GM12878 (cell line): Measurements from ENCODE around the gene DEXI. TPM values are rescaled to one million over a fixed set of nuclear protein-coding genes. Genes with fewer than 3 reads are reported as not detected.
A peak's percentile ranks its signal among the peaks of the same experiment; 100 is the strongest.

Experiments
- BCLAF1 ChIP-seq: fragments of 450-650 bp; IDR thresholded peaks from 2 replicates; pipeline ENCODE4 v1.6.1; 2017; ENCODE audit warnings: antibody characterized with exemption, mild to moderate bottlenecking, moderate library complexity
- CHD4 ChIP-seq: fragments of 200-600 bp; sonication (generic); IDR thresholded peaks from 2 replicates; pipeline ENCODE4 v1.6.1; 2016; ENCODE audit warnings: mild to moderate bottlenecking
- FOS ChIP-seq: IDR thresholded peaks from 3 replicates; pipeline ENCODE4 v1.6.1; 2011; ENCODE audit warnings: borderline replicate concordance; ENCODE audit not compliant: insufficient read length; ENCODE audit errors: extremely low read depth
- IKZF1 ChIP-seq: fragments of 450-650 bp; conservative IDR thresholded peaks from 2 replicates; pipeline ENCODE4 v1.6.1; 2017; ENCODE audit warnings: antibody characterized with exemption, mild to moderate bottlenecking
- MAX ChIP-seq: IDR thresholded peaks from 2 replicates; pipeline ENCODE4 v1.6.1; 2012; ENCODE audit warnings: low read depth, low read length, improper control_type of control experiment
- MLLT1 ChIP-seq: fragments of 450-650 bp; IDR thresholded peaks from 2 replicates; pipeline ENCODE4 v1.6.1; 2016; ENCODE audit warnings: mild to moderate bottlenecking
- NR2F1 ChIP-seq: fragments of 450-650 bp; conservative IDR thresholded peaks from 2 replicates; pipeline ENCODE4 v1.6.1; 2017; ENCODE audit warnings: mild to moderate bottlenecking
- RFX5 ChIP-seq: IDR thresholded peaks from 2 replicates; pipeline ENCODE4 v1.6.1; 2011; ENCODE audit warnings: low read depth, low read length, improper control_type of control experiment
- SIX5 ChIP-seq: IDR thresholded peaks from 2 replicates; pipeline ENCODE4 v1.6.1; 2011; ENCODE audit warnings: mild to moderate bottlenecking, low read depth, low read length, moderate library complexity; ENCODE audit not compliant: severe bottlenecking
- ZBTB40 ChIP-seq: fragments of 450-650 bp; IDR thresholded peaks from 2 replicates; pipeline ENCODE4 v1.6.1; 2016; ENCODE audit warnings: mild to moderate bottlenecking, moderate library complexity, borderline replicate concordance
- ZNF217 ChIP-seq: fragments of 450-650 bp; IDR thresholded peaks from 2 replicates; pipeline ENCODE4 v1.6.1; 2017; ENCODE audit warnings: antibody characterized with exemption, mild to moderate bottlenecking
- ZNF687 ChIP-seq: fragments of 450-650 bp; IDR thresholded peaks from 2 replicates; pipeline ENCODE4 v1.6.1; 2017; ENCODE audit warnings: mild to moderate bottlenecking, moderate library complexity
- ZSCAN29 ChIP-seq: fragments of 450-650 bp; IDR thresholded peaks from 2 replicates; pipeline ENCODE4 v1.6.1; 2017; ENCODE audit warnings: mild to moderate bottlenecking, moderate library complexity
- polyA plus RNA-seq, 11 experiments: library from polyadenylated mRNA; depleted of rRNA in 4 of 11; unstranded in 6 of 11; stranded (reverse) in 5 of 11; fragments of >200 nt; fragmentation: Nextera tagmentation in 4 of 11; fragmentation: Illumina TruSeq in 1 of 11; extraction: Ambion mirVana in 4 of 11; extraction: Trizol in 1 of 11; gene quantifications; 1 replicate in 1 of 11; 2 replicates in 10 of 11; pipeline versions ENCODE4 v1.2.1 to v1.2.3, GENCODE V29; 2011 to 2016; ENCODE audit warnings: inconsistent platforms in 2 of 11, missing spikeins in 2 of 11, low read depth in 1 of 11
- total RNA-seq, 4 experiments: library from RNA; depleted of rRNA in 3 of 4; stranded (reverse); fragments of >200 nt in 3 of 4; fragmentation: Illumina TruSeq in 1 of 4; extraction: Trizol in 1 of 4; gene quantifications; 2 replicates each; pipeline versions ENCODE4 v1.2.1 to v1.2.3, GENCODE V29; 2013 to 2021

DEXI gene
- total and polyA plus RNA-seq, 10 of the 15 experiments (the other 5 are each of a cell fraction or from before 2014, with no cell fraction given): 1.4 to 26.3 (median 18.4) TPM

- no peak for TF ChIP-seq ZBTB40
- TF ChIP-seq SIX5: no peak
- no peak for TF ChIP-seq MLLT1
- no peak for TF ChIP-seq BCLAF1
- TF ChIP-seq MAX: no peak
- peak; percentile 14 for TF ChIP-seq FOS
- TF ChIP-seq RFX5: peak; percentile 43; the same call in 1 of the 2 replicates
- no peak for TF ChIP-seq ZSCAN29
- no peak for TF ChIP-seq ZNF217
- TF ChIP-seq NR2F1: no peak
- TF ChIP-seq IKZF1: 0 out of 2 replicates have a peak, but pooled peaks have one; percentile 27
- TF ChIP-seq CHD4: no peak
- no peak for TF ChIP-seq ZNF687
Measured at GRCh38 chr16:10942352-10943063, at the start of gene DEXI (continued).
